Measurements from ENCODE around the gene KIAA0513. TPM values are rescaled to one million over a fixed set of nuclear protein-coding genes. Genes with fewer than 3 reads are reported as not detected.
"Not testable (repeated sequence)": the region's sequence is repeated elsewhere in the genome, so short reads cannot be mapped to it uniquely, and the experiment has no call there.

KIAA0513 gene
- total RNA-seq, 1 donor from 2014 or later: 16.1 TPM

GRCh38 chr16:85111184-85111583, 83.6 kb downstream of the KIAA0513 start:
- DNase-seq (ENCODE audit: low spot score): no peak

GRCh38 chr16:85112364-85112763, 84.8 kb downstream of the KIAA0513 start, which contains the start of gene CIBAR2:
Gene CIBAR2, minus strand, starts transcription at chr16:85112472. Its CDS starts 120 bp downstream, at chr16:85112352.
- no peak for DNase-seq (ENCODE audit: low spot score)

GRCh38 chr16:85113168-85113733, 85.7 kb downstream of the KIAA0513 start:
- no peak for DNase-seq (ENCODE audit: low spot score)

DNA sequence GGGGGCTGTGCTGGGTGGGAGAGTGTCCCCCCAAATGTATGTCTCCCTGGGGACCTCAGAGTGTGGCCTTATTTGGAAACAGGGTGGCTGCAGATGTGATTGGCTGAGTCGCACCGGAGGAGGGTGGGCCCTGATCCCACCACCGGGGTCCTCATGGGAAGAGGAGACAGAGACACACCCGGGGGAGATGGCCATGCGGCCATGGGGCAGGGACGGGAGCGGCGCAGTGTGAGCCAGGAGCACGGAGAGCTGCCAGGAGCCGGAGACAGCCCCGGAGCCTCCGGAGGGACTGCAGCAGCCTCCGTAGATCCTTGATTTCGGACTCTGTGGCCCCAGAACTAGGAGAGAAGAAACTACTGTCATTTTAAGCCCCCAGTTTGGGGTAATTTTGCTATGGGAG, 86.3 kb downstream of the KIAA0513 start:
- DNase-seq (ENCODE audit: low spot score): no peak

- DNase-seq (ENCODE audit: low spot score): peak; percentile 91
Observed at GRCh38 chr16:85114909-85115567, 87.4 kb downstream of the KIAA0513 start.

GRCh38 chr16:85117418-85117817, 89.8 kb downstream of the KIAA0513 start:
- no peak for DNase-seq (ENCODE audit: low spot score)

DNA sequence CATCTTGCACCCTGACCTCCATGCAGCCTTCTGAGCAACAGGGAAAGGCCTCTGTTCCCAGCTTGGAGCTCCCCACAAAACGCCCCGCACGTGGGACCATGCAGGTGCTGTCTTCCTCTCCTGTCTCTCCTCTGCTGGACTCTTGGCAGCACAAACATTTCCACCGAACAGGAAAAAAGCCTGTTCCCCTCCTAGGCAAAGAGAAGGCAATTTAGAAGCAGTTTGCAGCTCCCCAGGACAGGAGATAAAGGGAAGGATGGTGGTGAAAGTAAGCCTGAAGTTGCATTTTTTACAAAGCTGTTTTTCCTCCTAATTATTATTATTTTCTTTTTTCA, 92.4 kb downstream of the KIAA0513 start:
- DNase-seq (ENCODE audit: low spot score): no peak

GRCh38 chr16:85123441-85123840, 95.8 kb downstream of the KIAA0513 start:
- not testable (repeated sequence) for DNase-seq (ENCODE audit: low spot score)

DNA sequence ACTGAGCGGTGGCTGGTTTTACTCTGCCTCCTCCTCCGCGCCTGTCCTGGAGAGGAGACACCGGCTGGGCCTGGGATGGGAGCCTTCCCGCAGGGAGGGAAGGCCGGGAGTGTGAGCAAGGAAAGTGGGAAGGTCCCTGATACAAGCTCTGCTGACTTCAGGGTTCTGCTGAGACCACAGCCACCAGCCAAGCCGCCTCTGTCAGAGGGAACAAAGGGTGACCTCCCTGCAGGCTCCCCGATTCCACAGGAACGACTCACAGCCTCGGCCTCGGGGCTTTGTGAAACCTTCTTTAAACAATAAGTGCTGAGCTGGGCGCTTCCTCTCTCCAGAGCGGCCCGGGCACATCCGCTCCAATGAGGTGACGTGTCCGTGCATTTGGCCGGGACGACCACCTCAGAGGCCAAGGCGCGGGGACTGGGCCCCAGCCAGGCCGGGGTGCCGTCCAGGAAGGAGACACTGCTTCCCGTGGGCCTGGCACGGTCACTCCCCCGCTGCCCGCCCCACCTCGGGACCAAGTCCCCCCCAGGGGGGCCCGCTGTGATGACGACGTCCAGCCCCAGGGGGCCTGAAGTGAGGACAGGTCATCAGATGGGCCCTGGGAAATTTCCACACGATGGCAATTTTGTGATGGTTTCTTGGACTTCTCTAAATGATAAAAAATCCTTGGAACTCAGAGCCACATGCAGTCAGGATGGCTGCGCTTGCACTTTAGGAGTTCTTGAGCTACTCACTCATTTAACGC, 96.5 kb downstream of the KIAA0513 start:
- DNase-seq (ENCODE audit: low spot score): peak; percentile 74

DNA sequence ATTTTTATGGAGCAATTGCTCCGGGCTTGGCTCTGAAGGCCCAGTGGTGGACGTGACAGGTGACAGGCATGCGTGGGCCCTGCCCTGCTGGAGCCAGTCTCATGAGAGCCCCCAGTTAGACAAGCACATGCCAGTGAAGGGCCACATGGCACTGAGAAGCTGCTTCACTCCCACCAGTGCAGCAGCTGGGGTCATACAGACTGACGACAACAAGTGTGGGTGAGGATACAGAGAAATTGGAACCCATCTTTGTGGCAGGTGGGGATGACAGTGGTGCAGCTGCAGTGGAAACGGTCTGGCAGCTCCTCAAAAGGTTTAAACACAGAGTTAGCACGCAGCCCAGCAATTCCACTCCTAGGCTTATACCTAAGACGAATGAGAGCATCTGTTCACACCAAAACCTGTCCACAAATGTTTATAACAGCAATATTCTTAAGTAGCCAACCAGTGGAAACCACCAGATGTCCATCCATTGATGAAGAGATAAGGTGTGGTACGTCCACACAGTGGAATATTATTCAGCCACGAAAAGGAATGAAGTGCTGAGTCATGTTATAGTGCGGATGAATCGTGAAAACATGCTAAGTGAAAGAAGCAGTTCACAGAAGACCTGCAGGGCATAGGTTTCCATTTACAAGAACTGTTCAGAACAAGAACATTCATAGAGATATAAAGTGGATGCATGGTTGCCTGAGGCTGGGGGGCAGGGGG, 97.2 kb downstream of the KIAA0513 start:
- no peak for DNase-seq (ENCODE audit: low spot score)

GRCh38 chr16:85125570-85126393, 98.2 kb downstream of the KIAA0513 start:
- no peak for DNase-seq (ENCODE audit: low spot score)

DNA sequence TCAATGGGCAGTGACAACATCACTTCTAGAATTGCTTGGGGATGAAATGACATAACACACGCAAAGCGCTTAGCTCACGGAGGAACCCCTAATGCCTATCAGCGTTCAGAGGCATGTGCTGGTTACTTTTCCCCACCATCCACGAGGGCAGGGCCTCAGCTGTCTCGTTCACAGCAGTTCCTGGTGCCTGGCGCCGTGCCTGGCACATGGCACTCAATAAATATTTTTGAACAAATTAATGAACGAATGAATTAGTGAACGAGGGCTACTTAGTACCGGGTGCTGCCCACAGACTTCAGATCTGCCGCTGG, 98.8 kb downstream of the KIAA0513 start:
- no peak for DNase-seq (ENCODE audit: low spot score)

DNA sequence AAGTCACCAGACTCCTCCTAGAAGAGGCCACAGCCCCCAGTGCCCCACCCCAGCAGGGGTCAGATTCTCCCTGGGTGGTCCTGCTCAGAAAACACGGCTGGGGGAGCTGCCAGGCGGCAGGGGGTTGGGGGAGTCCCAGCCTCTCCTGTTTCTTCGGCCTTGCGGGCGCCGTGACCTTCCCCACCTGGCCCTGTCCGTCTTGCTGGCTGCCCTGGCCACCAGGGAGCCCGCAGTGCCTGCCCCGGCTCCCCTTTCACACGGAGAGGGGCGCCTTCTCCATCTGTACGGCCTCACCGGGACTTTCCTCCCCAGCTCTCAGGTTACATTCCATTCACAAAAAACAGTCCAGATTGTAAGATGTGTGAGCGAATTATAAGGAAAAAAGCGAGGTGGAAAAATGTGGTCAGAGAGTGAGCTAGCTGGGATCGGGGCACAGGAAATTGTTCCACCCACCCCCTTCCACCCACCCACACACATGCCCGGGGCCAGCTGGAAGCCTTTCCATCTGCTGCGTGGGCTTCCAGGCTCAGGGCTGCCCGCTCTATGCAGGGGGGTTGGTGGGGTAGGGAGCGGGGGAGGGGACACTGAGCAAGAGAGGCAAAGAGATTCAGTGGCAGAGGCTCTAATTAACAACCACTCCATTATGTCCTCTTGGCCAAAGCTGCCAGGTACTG, 99.2 kb downstream of the KIAA0513 start:
- DNase-seq (ENCODE audit: low spot score): no peak

GRCh38 chr16:85127379-85127723, 99.8 kb downstream of the KIAA0513 start:
- no peak for DNase-seq (ENCODE audit: low spot score)

GRCh38 chr16:85128079-85128837, 100.7 kb downstream of the KIAA0513 start:
- DNase-seq (ENCODE audit: low spot score): no peak

DNA sequence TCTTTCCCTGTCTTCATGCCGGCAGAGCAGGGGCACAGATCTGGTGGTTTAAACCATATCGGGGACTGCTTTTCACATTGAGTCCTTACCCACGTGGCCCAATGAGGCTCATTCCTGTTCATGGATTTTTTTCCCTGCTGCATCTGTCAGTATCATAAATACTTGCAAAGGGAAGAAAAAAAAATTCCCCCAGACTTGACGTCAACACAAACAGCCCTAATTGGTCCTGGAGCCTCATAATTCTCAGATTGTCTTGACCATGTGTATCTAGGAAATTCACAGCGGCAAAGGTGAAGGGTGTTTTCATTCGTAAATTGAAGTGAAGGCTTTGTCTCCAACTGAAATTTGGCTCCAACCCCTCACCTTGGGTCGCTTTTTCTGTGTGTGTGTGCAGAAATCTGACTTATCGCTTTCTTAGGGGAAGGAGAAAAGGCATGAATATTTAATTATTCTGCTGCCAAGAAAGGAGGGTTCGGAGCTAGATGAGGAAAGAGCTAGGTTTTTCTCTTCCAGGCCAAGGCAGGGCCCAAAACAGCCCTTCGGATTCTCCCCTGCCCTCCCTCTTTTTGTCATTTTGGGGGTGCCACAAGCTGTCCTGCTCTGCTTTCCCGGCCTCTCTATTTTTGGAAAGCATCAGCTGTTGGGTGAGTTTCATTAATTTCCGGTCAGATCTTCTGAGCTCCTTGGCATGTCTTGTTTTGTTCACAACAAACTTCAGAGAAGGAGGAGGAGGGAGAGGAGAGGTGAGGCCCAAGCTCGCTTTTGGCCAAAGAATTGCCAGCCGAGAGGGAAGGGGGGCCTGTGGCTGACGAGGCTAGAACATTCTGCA, 102.5 kb downstream of the KIAA0513 start:
- DNase-seq (ENCODE audit: low spot score): no peak

GRCh38 chr16:85130705-85131028, 103.1 kb downstream of the KIAA0513 start:
- no peak for DNase-seq (ENCODE audit: low spot score)

- no peak for DNase-seq (ENCODE audit: low spot score)
Observed at GRCh38 chr16:85132456-85133289, 105.1 kb downstream of the KIAA0513 start.

- no peak for DNase-seq (ENCODE audit: low spot score)
Observed at GRCh38 chr16:85133290-85133599, 105.7 kb downstream of the KIAA0513 start.

Data from ureter (tissue), 1 donor.